ENCODE results near the gene KSR2. TPM values are rescaled to one million over a fixed set of nuclear protein-coding genes. Genes with fewer than 3 reads are reported as not detected.

Gene KSR2
- total and polyA plus RNA-seq, 2 of the 4 experiments (the other 2 are of a cell fraction), result not detected

DNA sequence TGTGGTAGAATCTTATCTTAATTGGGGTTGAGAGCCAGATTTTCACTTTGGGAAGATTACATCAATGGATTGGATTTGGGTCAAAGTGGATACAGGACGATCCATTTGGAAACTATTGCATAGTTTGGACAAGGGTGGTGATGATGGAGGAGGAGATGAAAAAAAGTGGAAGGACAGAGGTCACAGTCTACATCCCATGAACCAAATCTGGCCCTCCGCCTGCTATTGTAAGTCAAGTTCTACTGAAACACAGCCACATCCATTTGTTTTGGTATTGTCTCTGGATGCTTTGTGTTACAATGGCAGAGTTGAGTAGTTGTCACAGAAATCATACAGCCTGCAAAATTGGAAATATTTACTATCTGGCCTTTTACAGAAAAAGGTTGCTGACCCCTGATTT, 310.6 kb downstream of the KSR2 start:
- Histone ChIP-seq H2AK5ac (ENCODE audit: low read depth, low read length) (no peak overlapping the region), H3K4ac (ENCODE audit: low read depth, low read length) (no peak overlapping the region), H3K14ac (replicated peaks; ENCODE audit: low read depth, low read length) (no peak overlapping the region), H2BK120ac (ENCODE audit: low read depth, low read length) (no peak overlapping the region), H3K18ac (ENCODE audit: low read depth, low read length) (no peak overlapping the region), H4K5ac (ENCODE audit: low read depth, low read length) (no peak overlapping the region), H4K91ac (ENCODE audit: insufficient read depth, low read depth, low read length) (no peak overlapping the region), H3K9ac (ENCODE audit: low read depth, low read length) (no peak overlapping the region), H2BK20ac (ENCODE audit: low read depth, low read length) (no peak overlapping the region), H3K9me1 (ENCODE audit: insufficient read depth, low read length) (no peaks in the 10 kb centered on the region), H3K79me1 (ENCODE audit: low read depth in 1 of 2, low read length in 2 of 2) (no peaks in the 10 kb centered on the region), H3K4me3 (ENCODE audit: insufficient read depth, low read depth, low read length) (no peak overlapping the region), H4K8ac (ENCODE audit: low read depth in 2 of 2, low read length in 2 of 2) (no peak overlapping the region), H3K27ac (ENCODE audit: insufficient read depth, low read length) (no peak overlapping the region), H3K4me2 (ENCODE audit: low read depth, low read length) (no peak overlapping the region), H2AFZ (replicated peaks; ENCODE audit: low read length, poor library complexity) (no peak overlapping the region), H3K23ac (ENCODE audit: low read depth, low read length) (no peak overlapping the region), H3K56ac (ENCODE audit: extremely low read depth, insufficient read depth, low read length) (no peak overlapping the region), H3K4me1 (ENCODE audit: control insufficient read depth, insufficient read depth, low read length) (no peaks in the 10 kb centered on the region), H3K27me3 (ENCODE audit: control insufficient read depth, insufficient read depth, low read length) (no peaks in the 10 kb centered on the region), H2BK15ac (ENCODE audit: low read depth, low read length) (no peak overlapping the region), H2BK5ac (ENCODE audit: low read depth, low read length, poor library complexity, severe bottlenecking) (no peak overlapping the region), H4K20me1 (ENCODE audit: insufficient read depth, low read length) (no peaks in the 10 kb centered on the region), H2AK9ac (replicated peaks; ENCODE audit: low read depth, low read length, poor library complexity) (no peak overlapping the region), H3K9me3 (ENCODE audit: control insufficient read depth, insufficient read depth, low read length) (peaks cover 19% of the 10 kb centered on the region), H3K36me3 (ENCODE audit: control insufficient read depth, insufficient read depth, low read length) (no peaks in the 10 kb centered on the region)
- 0% methylated on average over 1 of the region's 2 CpGs; no CpG with 5 or more reads in 1 of the 2 experiments for WGBS, 2 experiments (ENCODE audit: extremely low coverage in 2 of 2, insufficient read length in 1 of 2)
- no peak for DNase-seq
- in situ Hi-C loops (cut with MboI; ENCODE audit: low sequenced_read_pairs) (no loop called here), intact Hi-C loops (cut with micrococcal nuclease) (no loop called here), dilution Hi-C loops (cut with HindIII; ENCODE audit: low sequenced_read_pairs, unreplicated experiment) (no loop called here)
- no peak for ATAC-seq (ENCODE audit: low read depth)
- TF ChIP-seq, protein P1, sequence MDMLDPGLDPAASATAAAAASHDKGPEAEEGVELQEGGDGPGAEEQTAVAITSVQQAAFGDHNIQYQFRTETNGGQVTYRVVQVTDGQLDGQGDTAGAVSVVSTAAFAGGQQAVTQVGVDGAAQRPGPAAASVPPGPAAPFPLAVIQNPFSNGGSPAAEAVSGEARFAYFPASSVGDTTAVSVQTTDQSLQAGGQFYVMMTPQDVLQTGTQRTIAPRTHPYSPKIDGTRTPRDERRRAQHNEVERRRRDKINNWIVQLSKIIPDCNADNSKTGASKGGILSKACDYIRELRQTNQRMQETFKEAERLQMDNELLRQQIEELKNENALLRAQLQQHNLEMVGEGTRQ (IDR thresholded peaks at IDR 0.05; ENCODE audit: low read depth, low read length), result no peak
- no peak for TF ChIP-seq RAD21 (IDR thresholded peaks at IDR 0.05; ENCODE audit: low read length)
- no peak for TF ChIP-seq CHD1 (IDR thresholded peaks at IDR 0.05; ENCODE audit: low read depth, low read length)
- TF ChIP-seq POLR2A (IDR thresholded peaks at IDR 0.05; ENCODE audit: low read depth, low read length), result no peak
- TF ChIP-seq, protein P2, sequence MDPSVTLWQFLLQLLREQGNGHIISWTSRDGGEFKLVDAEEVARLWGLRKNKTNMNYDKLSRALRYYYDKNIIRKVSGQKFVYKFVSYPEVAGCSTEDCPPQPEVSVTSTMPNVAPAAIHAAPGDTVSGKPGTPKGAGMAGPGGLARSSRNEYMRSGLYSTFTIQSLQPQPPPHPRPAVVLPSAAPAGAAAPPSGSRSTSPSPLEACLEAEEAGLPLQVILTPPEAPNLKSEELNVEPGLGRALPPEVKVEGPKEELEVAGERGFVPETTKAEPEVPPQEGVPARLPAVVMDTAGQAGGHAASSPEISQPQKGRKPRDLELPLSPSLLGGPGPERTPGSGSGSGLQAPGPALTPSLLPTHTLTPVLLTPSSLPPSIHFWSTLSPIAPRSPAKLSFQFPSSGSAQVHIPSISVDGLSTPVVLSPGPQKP (IDR thresholded peaks at IDR 0.05; ENCODE audit: borderline replicate concordance, low read depth, low read length), result no peak
- TF ChIP-seq MAFK (IDR thresholded peaks at IDR 0.05; ENCODE audit: low read depth, low read length), result no peak
- no peak for TF ChIP-seq CEBPB (IDR thresholded peaks at IDR 0.05; ENCODE audit: low read depth, low read length)
- no peak for TF ChIP-seq FOS (IDR thresholded peaks at IDR 0.05; ENCODE audit: low read depth, low read length)
- no TSS peak for BruUV-seq (replicated peaks)
- CTCF ChIA-PET, result no interaction called here
- POLR2A ChIA-PET (ENCODE audit: unreplicated experiment), result no interaction called here

Measured in IMR-90 (cell line).